HG02938 (cell line): ENCODE results near the gene TTF2.
A peak's percentile ranks its signal among the peaks of the same experiment; 100 is the strongest.
"Not testable (repeated sequence)": the region's sequence is repeated elsewhere in the genome, so short reads cannot be mapped to it uniquely, and the experiment has no call there.

Source experiments
- ATAC-seq: cut with Tn5 transposase; IDR thresholded peaks from one replicate; pipeline ENCODE4 v1.9.1; 2021; ENCODE audit warnings: mild to moderate bottlenecking, moderate library complexity; ENCODE audit not compliant: unreplicated experiment

TTF2 gene

GRCh38 chr1:117119144-117119543 lies 59.0 kb downstream of the TTF2 start:
- ATAC-seq: not testable (repeated sequence)

GRCh38 chr1:117120774-117121588 lies 60.9 kb downstream of the TTF2 start:
- ATAC-seq: no peak

- peak; percentile 88 for ATAC-seq
Observed at GRCh38 chr1:117121589-117122329, 61.6 kb downstream of the TTF2 start, which contains the start of gene TRIM45. Gene TRIM45, minus strand, starts transcription at chr1:117121749. Its CDS starts 548 bp downstream, at chr1:117121201.

GRCh38 chr1:117122330-117123025 lies 62.4 kb downstream of the TTF2 start:
- ATAC-seq: no peak

GRCh38 chr1:117123274-117123673 lies 63.1 kb downstream of the TTF2 start:
- no peak for ATAC-seq

- no peak for ATAC-seq
Observed at GRCh38 chr1:117124661-117125060, 64.5 kb downstream of the TTF2 start.

- ATAC-seq: no peak
Observed at GRCh38 chr1:117127795-117128194, 67.7 kb downstream of the TTF2 start.

GRCh38 chr1:117128323-117129079 lies 68.4 kb downstream of the TTF2 start:
- ATAC-seq: no peak

GRCh38 chr1:117130526-117130925 lies 70.4 kb downstream of the TTF2 start:
- no peak for ATAC-seq

GRCh38 chr1:117135329-117135728 lies 75.2 kb downstream of the TTF2 start:
- ATAC-seq: no peak

- ATAC-seq: no peak
Observed at GRCh38 chr1:117136749-117137148, 76.6 kb downstream of the TTF2 start.

- ATAC-seq: no peak
Observed at GRCh38 chr1:117137281-117137855, 77.2 kb downstream of the TTF2 start.

GRCh38 chr1:117138106-117138505 lies 78.0 kb downstream of the TTF2 start:
- no peak for ATAC-seq

- ATAC-seq: no peak
Observed at GRCh38 chr1:117138561-117138960, 78.4 kb downstream of the TTF2 start.

GRCh38 chr1:117142200-117142599 lies 82.1 kb downstream of the TTF2 start:
- ATAC-seq: no peak

- no peak for ATAC-seq
Observed at GRCh38 chr1:117143172-117143571, 83.0 kb downstream of the TTF2 start.

GRCh38 chr1:117143871-117144270 lies 83.7 kb downstream of the TTF2 start:
- no peak for ATAC-seq

GRCh38 chr1:117146072-117146471 lies 85.9 kb downstream of the TTF2 start:
- ATAC-seq: no peak

- no peak for ATAC-seq
Observed at GRCh38 chr1:117146575-117147340, 86.6 kb downstream of the TTF2 start.
